Neural progenitor cell (in vitro differentiated cells): ENCODE measurements around the gene ERMN. TPM values are rescaled to one million over a fixed set of nuclear protein-coding genes. Genes with fewer than 3 reads are reported as not detected.

Experiments
- DNase-seq: peaks from one replicate; pipeline ENCODE4 v3.0.0-alpha.2; 2016; ENCODE audit warnings: low spot score
- H2AFZ ChIP-seq: fragments of 200-600 bp; sonication (generic); replicated peaks from 2 replicates; pipeline ENCODE4 v1.6.1; 2016; ENCODE audit warnings: antibody characterized with exemption
- H3F3A ChIP-seq: fragments of 200-600 bp; sonication (generic); 2 replicates; pipeline ENCODE4 v1.6.1; 2016; ENCODE audit warnings: antibody characterized with exemption, low read depth
- H3K27ac ChIP-seq: fragments of 200-600 bp; sonication (generic); 2 replicates; pipeline ENCODE4 v1.5.1; 2016; ENCODE audit warnings: mild to moderate bottlenecking
- H3K27me3 ChIP-seq: fragments of 200-600 bp; sonication (generic); 2 replicates; pipeline ENCODE4 v1.6.1; 2016; ENCODE audit warnings: mild to moderate bottlenecking, moderate library complexity
- H3K36me3 ChIP-seq: fragments of 200-600 bp; sonication (generic); 2 replicates; pipeline ENCODE4 v1.5.1; 2016
- H3K4me1 ChIP-seq: fragments of 200-600 bp; sonication (generic); 2 replicates; pipeline ENCODE4 v1.6.1; 2016; ENCODE audit warnings: mixed run types
- H3K4me2 ChIP-seq: fragments of 200-600 bp; sonication (generic); 2 replicates; pipeline ENCODE4 v1.6.1; 2016
- H3K4me3 ChIP-seq: fragments of 200-600 bp; sonication (generic); 2 replicates; pipeline ENCODE4 v1.5.1; 2016
- H3K79me2 ChIP-seq: fragments of 200-600 bp; sonication (generic); 2 replicates; pipeline ENCODE4 v1.6.1; 2016; ENCODE audit warnings: low read depth
- H3K9ac ChIP-seq: fragments of 200-600 bp; sonication (generic); 2 replicates; pipeline ENCODE4 v1.6.1; 2016
- H3K9me3 ChIP-seq: fragments of 200-600 bp; sonication (generic); 2 replicates; pipeline ENCODE4 v1.5.1; 2016; ENCODE audit warnings: low read depth
- H4K20me1 ChIP-seq: fragments of 200-600 bp; sonication (generic); 2 replicates; pipeline ENCODE4 v1.6.1; 2016; ENCODE audit warnings: low read depth
- H3K27ac Mint-ChIP-seq: 3 replicates; pipeline ENCODE4 v1.8.0; 2021; ENCODE audit warnings: mixed read lengths
- H3K27me3 Mint-ChIP-seq: 2 replicates; pipeline ENCODE4 v1.8.0; 2022; ENCODE audit warnings: low read depth, mild to moderate bottlenecking, inconsistent platforms, moderate library complexity, mixed read lengths; ENCODE audit not compliant: insufficient read depth
- H3K36me3 Mint-ChIP-seq: 3 replicates; pipeline ENCODE4 v1.8.0; 2021; ENCODE audit warnings: mixed read lengths
- H3K4me1 Mint-ChIP-seq: 3 replicates; pipeline ENCODE4 v1.8.0; 2021; ENCODE audit warnings: mixed read lengths
- H3K4me3 Mint-ChIP-seq: 3 replicates; pipeline ENCODE4 v1.8.0; 2021; ENCODE audit warnings: mild to moderate bottlenecking, moderate library complexity, mixed read lengths
- H3K9me3 Mint-ChIP-seq: 3 replicates; pipeline ENCODE4 v1.8.0; 2020; ENCODE audit warnings: mixed read lengths
- EZH2 ChIP-seq: fragments of 200-600 bp; sonication (generic); IDR thresholded peaks from 2 replicates; pipeline ENCODE4 v1.6.1; 2017; ENCODE audit warnings: antibody characterized with exemption, mild to moderate bottlenecking, moderate library complexity
- EZH2phosphoT487 ChIP-seq: fragments of 200-600 bp; sonication (generic); IDR thresholded peaks from 2 replicates; pipeline ENCODE4 v1.6.1; 2017; ENCODE audit warnings: antibody characterized with exemption
- total RNA-seq: library from RNA; depleted of rRNA; stranded (reverse); fragments of >200 nt; gene quantifications from 2 replicates; pipeline ENCODE4 v1.2.3, GENCODE V29; 2015; ENCODE audit warnings: low replicate concordance
- TF ChIP-seq, protein P1 (sequence below): fragments of 200-600 bp; sonication (generic); IDR thresholded peaks from 2 replicates; pipeline ENCODE4 v1.5.1; 2017; ENCODE audit warnings: antibody characterized with exemption, mild to moderate bottlenecking

ERMN gene
- total RNA-seq, 1 donor from 2014 or later: 2.2 TPM

DNA sequence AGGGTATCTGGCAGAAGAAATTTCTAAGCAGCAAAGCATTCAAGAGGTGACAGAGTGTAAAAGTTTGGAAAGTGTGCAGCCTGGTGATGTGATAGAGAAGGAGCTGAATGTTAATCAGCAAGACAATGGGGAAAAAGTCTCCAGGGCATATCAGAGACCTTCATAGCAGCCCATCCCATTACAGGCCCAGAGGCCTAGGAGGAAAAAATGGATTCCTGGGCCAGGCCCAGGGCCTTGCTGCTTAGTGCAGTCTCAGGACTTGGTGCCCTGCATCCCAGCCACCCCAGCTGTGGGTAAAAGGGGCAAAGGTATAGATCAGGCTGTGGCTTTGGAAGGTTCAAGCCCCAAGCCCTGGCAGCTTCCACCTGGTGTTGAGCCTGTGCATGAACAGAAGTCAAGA, 35.9 kb upstream of the ERMN start:
- peaks cover 8% of the 10 kb centered on the region for H3K9me3 ChIP-seq
- no peak overlapping the region for H3K27ac ChIP-seq
- Mint-ChIP-seq H3K4me1 (peaks cover 2% of the 10 kb centered on the region), H3K27me3 (peaks cover 3% of the 10 kb centered on the region), H3K36me3 (no peaks in the 10 kb centered on the region), H3K27ac (no peak overlapping the region), H3K9me3 (peaks cover 9% of the 10 kb centered on the region), H3K4me3 (no peak overlapping the region)
- H3F3A ChIP-seq: no peaks in the 10 kb centered on the region
- H3K27me3 ChIP-seq: no peaks in the 10 kb centered on the region
- H4K20me1 ChIP-seq: no peaks in the 10 kb centered on the region
- no peak overlapping the region for H3K4me2 ChIP-seq
- no peak for DNase-seq
- TF ChIP-seq EZH2phosphoT487: no peak
- TF ChIP-seq EZH2: no peak
- TF ChIP-seq, protein P1, sequence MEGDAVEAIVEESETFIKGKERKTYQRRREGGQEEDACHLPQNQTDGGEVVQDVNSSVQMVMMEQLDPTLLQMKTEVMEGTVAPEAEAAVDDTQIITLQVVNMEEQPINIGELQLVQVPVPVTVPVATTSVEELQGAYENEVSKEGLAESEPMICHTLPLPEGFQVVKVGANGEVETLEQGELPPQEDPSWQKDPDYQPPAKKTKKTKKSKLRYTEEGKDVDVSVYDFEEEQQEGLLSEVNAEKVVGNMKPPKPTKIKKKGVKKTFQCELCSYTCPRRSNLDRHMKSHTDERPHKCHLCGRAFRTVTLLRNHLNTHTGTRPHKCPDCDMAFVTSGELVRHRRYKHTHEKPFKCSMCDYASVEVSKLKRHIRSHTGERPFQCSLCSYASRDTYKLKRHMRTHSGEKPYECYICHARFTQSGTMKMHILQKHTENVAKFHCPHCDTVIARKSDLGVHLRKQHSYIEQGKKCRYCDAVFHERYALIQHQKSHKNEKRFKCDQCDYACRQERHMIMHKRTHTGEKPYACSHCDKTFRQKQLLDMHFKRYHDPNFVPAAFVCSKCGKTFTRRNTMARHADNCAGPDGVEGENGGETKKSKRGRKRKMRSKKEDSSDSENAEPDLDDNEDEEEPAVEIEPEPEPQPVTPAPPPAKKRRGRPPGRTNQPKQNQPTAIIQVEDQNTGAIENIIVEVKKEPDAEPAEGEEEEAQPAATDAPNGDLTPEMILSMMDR: no peak
- no peak overlapping the region for H3K9ac ChIP-seq
- H2AFZ ChIP-seq: no peak overlapping the region
- no peaks in the 10 kb centered on the region for H3K36me3 ChIP-seq
- peaks cover 12% of the 10 kb centered on the region for H3K4me1 ChIP-seq
- H3K4me3 ChIP-seq: no peak overlapping the region
- no peaks in the 10 kb centered on the region for H3K79me2 ChIP-seq

DNA sequence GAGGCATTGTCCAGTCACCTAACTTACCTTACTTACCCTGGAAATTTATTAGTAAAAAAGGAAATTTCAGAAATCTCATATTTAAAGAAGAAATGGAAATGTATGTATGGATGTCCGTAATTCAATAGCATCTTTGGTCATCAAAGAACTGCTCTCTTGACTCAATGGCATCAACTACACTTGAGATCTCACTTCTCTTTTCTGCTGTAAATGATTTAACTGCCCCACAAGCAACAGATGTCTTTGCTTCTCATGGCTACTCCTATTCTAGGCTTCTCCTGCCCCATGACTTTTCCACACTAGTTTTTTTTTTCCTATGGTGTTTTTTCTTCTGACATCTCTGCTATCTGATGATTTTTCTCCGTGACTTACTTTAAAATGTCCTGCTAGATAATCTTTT, 34.0 kb upstream of the ERMN start:
- H2AFZ ChIP-seq: no peak overlapping the region
- TF ChIP-seq EZH2 (no peak), EZH2phosphoT487 (no peak)
- TF ChIP-seq, protein P1: no peak
- H3K9me3 Mint-ChIP-seq: peaks cover 9% of the 10 kb centered on the region
- no peaks in the 10 kb centered on the region for H3K79me2 ChIP-seq
- no peak overlapping the region for H3K4me3 ChIP-seq
- no peak overlapping the region for H3K27ac ChIP-seq
- H3K9me3 ChIP-seq: peaks cover 8% of the 10 kb centered on the region
- H3K27ac Mint-ChIP-seq: no peak overlapping the region
- no peaks in the 10 kb centered on the region for H3K36me3 Mint-ChIP-seq
- no peaks in the 10 kb centered on the region for H4K20me1 ChIP-seq
- peaks cover 5% of the 10 kb centered on the region for H3K27me3 Mint-ChIP-seq
- H3K27me3 ChIP-seq: no peaks in the 10 kb centered on the region
- H3K4me3 Mint-ChIP-seq: no peak overlapping the region
- no peaks in the 10 kb centered on the region for H3K36me3 ChIP-seq
- DNase-seq: no peak
- peaks cover 3% of the 10 kb centered on the region for H3K4me1 Mint-ChIP-seq
- no peaks in the 10 kb centered on the region for H3F3A ChIP-seq
- no peak overlapping the region for H3K4me2 ChIP-seq
- no peaks in the 10 kb centered on the region for H3K4me1 ChIP-seq
- H3K9ac ChIP-seq: no peak overlapping the region

DNA sequence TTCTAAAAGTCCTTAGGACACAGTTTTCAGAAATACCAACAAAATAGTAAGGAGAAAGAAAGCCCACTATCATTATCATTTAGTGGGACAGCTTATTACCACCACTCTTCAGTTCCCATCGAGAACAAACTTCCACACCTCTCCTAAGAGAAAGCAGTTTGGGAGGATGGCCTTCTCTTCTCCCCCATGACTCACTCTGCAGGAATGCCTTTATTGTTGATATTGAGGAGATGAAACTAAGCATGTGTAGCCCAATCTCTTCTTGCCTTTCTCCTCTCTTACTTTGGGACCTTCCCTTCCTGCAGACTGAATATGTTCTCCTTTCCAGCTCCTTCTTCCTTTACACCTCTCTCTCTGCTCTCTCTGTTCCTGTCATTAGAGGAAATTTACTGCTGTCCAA, 30.0 kb upstream of the ERMN start:
- Histone ChIP-seq H3K4me2 (no peak overlapping the region), H2AFZ (peak overlapping the region; percentile 11), H3K27ac (no peak overlapping the region), H3K9me3 (no peaks in the 10 kb centered on the region), H3K4me3 (no peak overlapping the region), H3F3A (no peaks in the 10 kb centered on the region), H3K9ac (no peak overlapping the region), H3K79me2 (no peaks in the 10 kb centered on the region), H4K20me1 (no peaks in the 10 kb centered on the region), H3K27me3 (no peaks in the 10 kb centered on the region), H3K4me1 (no peaks in the 10 kb centered on the region), H3K36me3 (no peaks in the 10 kb centered on the region)
- Mint-ChIP-seq H3K4me1 (peaks cover 3% of the 10 kb centered on the region), H3K27ac (no peak overlapping the region), H3K9me3 (no peaks in the 10 kb centered on the region), H3K36me3 (no peaks in the 10 kb centered on the region), H3K4me3 (no peak overlapping the region), H3K27me3 (peaks cover 7% of the 10 kb centered on the region)
- DNase-seq: no peak
- no peak for TF ChIP-seq EZH2phosphoT487
- TF ChIP-seq EZH2: no peak
- TF ChIP-seq, protein P1: no peak
